HG02970 (cell line): ENCODE results near the gene CLDN22.

Experiments used
- ATAC-seq: cut with Tn5 transposase; IDR thresholded peaks from one replicate; pipeline ENCODE4 v1.9.1; 2021; ENCODE audit warnings: mild to moderate bottlenecking, moderate library complexity, moderate number of reproducible peaks; ENCODE audit not compliant: unreplicated experiment, low FRiP score

CLDN22 gene

DNA sequence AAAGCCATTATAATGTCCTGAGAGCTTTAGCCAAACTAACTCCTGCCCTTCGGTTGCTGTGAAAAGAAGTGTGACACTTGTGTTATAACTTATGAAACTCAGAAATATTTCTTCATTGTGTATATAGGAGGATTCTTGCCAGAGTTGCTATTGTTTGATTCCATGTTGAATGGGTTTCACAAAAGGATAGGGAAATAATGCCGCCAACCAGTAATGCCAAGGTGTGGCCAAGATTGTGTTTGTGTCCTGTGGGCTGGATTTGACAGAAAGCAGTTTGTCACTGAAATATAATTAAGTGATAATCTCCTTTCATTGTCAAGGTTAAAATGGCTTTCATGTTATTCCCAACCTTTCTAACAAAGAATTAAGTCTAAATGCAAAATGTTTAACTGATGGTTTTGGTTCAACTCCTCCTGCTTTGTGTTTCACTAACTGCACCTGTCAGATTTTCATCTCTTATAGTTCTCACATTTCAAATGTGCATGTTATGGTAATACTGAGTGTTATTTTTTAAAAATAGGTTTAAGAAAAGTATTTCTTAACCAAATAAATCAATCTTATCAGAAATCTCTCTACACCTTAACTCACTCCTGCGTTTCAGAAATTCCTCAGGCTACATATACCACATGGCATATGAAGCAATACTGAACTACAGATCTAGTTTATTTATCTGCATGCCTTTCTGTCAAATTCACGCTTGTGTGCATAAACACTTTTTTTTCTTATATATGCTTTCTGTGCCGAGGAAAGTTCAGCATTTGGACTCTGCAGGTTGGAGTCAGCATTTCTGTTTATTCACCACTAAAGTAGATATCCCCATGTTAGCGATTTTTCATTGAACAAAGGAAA is at the start of gene CLDN22:
TSS of gene CLDN22 (minus strand) at position 66 of the 849 bp plus-strand sequence. CDS start at position 8, 58 bp downstream.
- ATAC-seq: no peak

- no peak for ATAC-seq
These were observed 49.0 kb upstream of the CLDN22 start for GRCh38 chr4:183369073-183369472.

GRCh38 chr4:183366206-183366835 is 46.2 kb upstream of the CLDN22 start:
- no peak for ATAC-seq

GRCh38 chr4:183364025-183364424 is 43.9 kb upstream of the CLDN22 start:
- no peak for ATAC-seq

- ATAC-seq: no peak
These were observed 43.0 kb upstream of the CLDN22 start for GRCh38 chr4:183362916-183363542.

- no peak for ATAC-seq
These were observed 42.0 kb upstream of the CLDN22 start for GRCh38 chr4:183362036-183362435.

DNA sequence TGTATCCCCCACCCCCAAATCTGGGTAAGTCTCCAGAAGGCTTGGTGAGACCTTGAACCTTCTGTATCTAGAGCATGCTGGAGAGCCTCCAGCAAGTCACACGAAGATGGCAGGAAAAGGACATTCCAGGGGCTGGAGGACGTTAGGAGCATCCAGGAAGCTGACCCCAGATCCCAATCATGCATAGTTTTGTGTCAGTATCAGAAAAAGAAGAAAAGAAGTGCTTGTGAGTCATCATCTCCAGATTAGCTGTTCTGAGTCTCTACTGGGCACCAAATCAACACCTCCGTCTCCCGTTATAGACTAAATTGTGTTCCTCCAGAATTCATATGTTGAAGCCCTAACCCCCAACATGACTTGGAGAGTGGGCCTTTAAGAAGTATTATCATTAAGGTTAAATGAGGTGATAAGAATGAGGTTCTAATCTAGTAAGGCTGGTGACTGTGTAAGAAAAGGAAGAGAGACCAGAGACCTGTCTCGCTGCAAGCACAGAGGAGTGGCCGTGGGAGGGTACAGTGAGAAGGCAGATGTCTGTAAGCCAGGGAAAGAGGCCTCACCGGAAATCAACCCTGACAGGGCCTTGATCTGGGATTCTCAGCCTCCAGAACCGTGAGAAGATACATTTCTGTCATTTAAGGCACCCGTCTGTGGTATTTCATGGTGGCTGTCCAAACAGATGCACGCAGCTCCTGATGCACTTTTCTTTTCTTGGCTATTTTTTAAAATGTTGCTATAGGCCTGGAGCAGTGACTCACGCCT is 40.3 kb upstream of the CLDN22 start:
- ATAC-seq: no peak

DNA sequence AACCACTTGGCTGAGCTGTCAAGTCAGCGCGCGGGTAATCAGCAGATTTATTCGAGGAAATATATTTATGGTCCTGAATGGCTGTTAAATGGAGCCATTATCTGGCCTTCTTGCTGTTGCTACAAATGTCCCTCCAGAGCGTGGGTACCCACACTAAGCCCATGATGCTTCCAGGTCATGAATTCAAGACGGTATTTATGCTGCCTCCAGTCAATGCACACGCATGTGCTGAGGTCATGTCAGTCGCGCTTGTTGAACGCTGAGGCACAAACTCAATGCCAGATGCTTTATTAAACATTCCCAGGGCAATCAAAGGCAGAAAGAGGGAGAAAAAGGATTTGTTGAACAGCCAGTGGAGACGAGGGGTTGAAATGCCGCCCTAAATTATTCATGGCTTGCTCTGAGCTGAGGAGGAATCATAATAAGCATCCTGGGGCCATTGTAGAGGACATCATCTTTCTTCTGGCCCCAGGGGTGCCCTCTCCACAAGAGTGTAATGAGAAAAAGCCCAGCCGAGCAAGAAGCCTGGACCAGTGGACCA is 38.2 kb upstream of the CLDN22 start:
- ATAC-seq: no peak

GRCh38 chr4:183356931-183357675 is 37.0 kb upstream of the CLDN22 start:
- no peak for ATAC-seq

- no peak for ATAC-seq
These were observed 36.2 kb upstream of the CLDN22 start for GRCh38 chr4:183356173-183356830.

GRCh38 chr4:183355405-183355804 is 35.3 kb upstream of the CLDN22 start:
- ATAC-seq: no peak

- no peak for ATAC-seq
These were observed 34.1 kb upstream of the CLDN22 start for GRCh38 chr4:183354219-183354618.

GRCh38 chr4:183353557-183353956 is 33.5 kb upstream of the CLDN22 start:
- ATAC-seq: no peak

GRCh38 chr4:183352546-183352945 is 32.5 kb upstream of the CLDN22 start:
- ATAC-seq: no peak

DNA sequence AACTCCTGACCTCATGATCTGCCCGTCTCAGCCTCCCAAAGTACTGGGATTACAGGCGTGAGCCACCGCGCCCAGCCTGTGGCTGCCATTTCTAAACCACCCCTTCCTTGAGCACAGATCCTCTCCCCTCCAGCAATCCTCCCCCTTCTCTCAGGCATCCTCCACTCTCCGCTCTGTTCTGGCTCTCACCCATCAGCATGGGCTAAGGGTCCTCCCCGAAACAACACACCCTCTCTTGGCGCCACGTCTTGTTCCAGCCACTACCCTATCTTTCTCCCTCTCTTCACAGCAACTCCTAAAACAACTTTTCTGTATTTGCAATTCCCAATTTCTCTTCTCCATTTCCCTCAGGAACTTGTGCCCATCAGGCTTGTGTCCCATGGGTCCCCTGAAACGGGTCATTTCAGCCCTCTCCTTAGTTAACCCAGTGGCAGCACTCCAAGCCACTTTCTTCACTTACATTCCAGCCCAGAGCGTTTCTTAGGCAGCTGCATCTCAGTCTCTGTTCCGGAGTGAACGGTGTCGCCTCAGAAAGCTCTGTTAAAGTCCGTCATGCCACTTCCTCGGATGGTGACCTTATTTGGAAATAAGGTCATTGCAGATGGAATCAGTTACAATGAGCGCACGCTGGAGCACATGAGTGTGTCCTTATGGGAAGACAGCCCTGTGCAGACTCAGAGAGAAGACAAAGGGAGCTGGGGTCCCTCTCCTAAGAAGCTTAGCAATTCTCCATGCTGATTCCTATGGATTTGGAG is 30.4 kb upstream of the CLDN22 start:
- no peak for ATAC-seq

DNA sequence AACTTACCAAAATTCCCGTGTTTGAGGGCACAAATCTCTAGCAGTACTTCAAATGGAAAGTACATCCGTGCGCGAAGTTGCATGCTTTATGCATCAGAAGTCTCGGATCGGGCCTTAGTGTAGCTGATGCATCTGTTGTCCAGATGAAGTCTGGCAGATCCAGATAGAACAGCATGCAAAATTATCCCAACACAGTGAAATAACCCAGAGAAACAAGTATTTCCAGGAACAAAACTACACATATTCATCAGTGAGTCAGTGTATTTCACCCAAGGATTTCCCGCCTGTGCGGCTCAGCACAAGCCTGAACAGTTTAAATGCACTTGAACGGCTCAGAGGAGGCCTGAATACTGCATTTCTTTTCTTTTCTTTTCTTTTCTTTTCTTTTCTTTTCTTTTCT is 29.6 kb upstream of the CLDN22 start:
- no peak for ATAC-seq

DNA sequence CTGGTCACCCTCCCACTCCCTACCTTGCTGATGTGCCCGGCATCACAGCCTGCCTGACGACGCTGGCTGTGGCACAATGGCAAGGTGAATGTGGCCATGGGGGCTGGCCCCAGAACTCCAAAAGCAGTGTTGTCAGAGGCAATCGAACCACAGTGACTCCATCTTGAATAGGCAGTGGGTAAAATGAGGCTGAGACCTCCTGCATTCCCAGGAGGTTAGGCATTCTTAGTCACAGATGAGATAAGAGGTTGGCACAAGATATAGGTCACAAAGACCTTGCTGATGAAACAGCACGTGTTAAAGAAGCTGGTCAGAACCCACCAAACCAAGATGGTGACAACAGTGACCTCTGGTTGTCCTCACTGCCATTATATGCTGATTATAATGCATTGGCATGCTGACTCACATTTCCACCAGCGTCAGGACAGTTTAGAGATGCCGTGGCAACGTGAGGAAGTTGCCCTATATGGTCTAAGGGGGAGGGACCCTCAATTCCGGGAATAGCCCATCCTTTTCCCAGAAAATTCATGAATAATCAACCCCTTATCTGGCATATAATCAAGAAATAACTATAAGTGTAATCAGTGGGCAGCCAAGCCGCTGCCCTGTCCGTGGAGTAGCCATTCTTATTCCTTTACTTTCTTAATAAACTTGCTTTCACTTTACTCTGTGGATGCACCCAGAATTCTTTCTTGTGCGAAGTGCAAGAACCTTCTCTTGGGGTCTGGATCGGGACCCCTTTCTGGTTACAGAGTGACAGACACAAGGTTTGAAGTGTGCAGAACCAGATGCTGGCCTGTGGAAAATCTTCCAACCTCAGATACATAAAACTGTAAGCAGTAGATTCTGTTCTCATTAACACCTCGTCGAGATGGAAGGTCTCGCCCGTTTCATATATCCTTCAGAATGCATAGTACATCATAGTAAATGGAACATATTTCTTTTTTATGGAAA is 28.9 kb upstream of the CLDN22 start:
- ATAC-seq: no peak
